GM15510 (cell line): ENCODE measurements around the gene CDC14A.

Experiments
- POLR2A ChIP-seq: IDR thresholded peaks from 3 replicates; pipeline ENCODE4 v1.6.1; 2011; ENCODE audit warnings: borderline replicate concordance; ENCODE audit not compliant: insufficient read length; ENCODE audit errors: extremely low read depth

The CDC14A gene

GRCh38 chr1:100441651-100442050, 89.3 kb downstream of the CDC14A start:
- TF ChIP-seq POLR2A = no peak

GRCh38 chr1:100443811-100444571, 91.7 kb downstream of the CDC14A start:
- TF ChIP-seq POLR2A = no peak

- no peak for TF ChIP-seq POLR2A
These were observed 93.3 kb downstream of the CDC14A start for GRCh38 chr1:100445565-100445964.

GRCh38 chr1:100448366-100448765, 96.1 kb downstream of the CDC14A start:
- TF ChIP-seq POLR2A = no peak

GRCh38 chr1:100449477-100449876, 97.2 kb downstream of the CDC14A start:
- TF ChIP-seq POLR2A = no peak

- no peak for TF ChIP-seq POLR2A
These were observed 100.3 kb downstream of the CDC14A start for GRCh38 chr1:100452641-100453040.

- no peak for TF ChIP-seq POLR2A
These were observed 103.3 kb downstream of the CDC14A start for GRCh38 chr1:100455478-100456072.

- TF ChIP-seq POLR2A = no peak
These were observed 104.6 kb downstream of the CDC14A start for GRCh38 chr1:100456880-100457279.

- TF ChIP-seq POLR2A = no peak
These were observed 105.4 kb downstream of the CDC14A start for GRCh38 chr1:100457683-100458082.

GRCh38 chr1:100458661-100459357, 106.5 kb downstream of the CDC14A start:
- no peak for TF ChIP-seq POLR2A

- no peak for TF ChIP-seq POLR2A
These were observed 107.2 kb downstream of the CDC14A start for GRCh38 chr1:100459358-100460114.

GRCh38 chr1:100461222-100461621, 108.9 kb downstream of the CDC14A start:
- no peak for TF ChIP-seq POLR2A

- TF ChIP-seq POLR2A = no peak
These were observed 110.2 kb downstream of the CDC14A start for GRCh38 chr1:100462326-100463025.

- no peak for TF ChIP-seq POLR2A
These were observed 111.6 kb downstream of the CDC14A start for GRCh38 chr1:100463791-100464424.

GRCh38 chr1:100469578-100469977, 117.3 kb downstream of the CDC14A start:
- no peak for TF ChIP-seq POLR2A

GRCh38 chr1:100474834-100475233, 122.5 kb downstream of the CDC14A start:
- no peak for TF ChIP-seq POLR2A
